Cardiac atrium fibroblast (primary cell): ENCODE data around the gene PRDM15. TPM values are rescaled to one million over a fixed set of nuclear protein-coding genes. Genes with fewer than 3 reads are reported as not detected.

Experiments
- total RNA-seq: library from RNA; depleted of rRNA; stranded (reverse); fragments of >200 nt; gene quantifications from 2 replicates; pipeline ENCODE4 v1.2.3, GENCODE V29; 2015

Gene PRDM15
- total RNA-seq: 2.3 and 3.2 TPM in 2 replicates

GRCh38 chr21:41879190-41879998 is at the start of gene PRDM15:
Gene PRDM15, minus strand, starts transcription at chr21:41879344. Its CDS starts 18,981 bp downstream, at chr21:41860363.

GRCh38 chr21:41766883-41767605 is 112.1 kb downstream of the PRDM15 start, which contains the start of gene RIPK4:
Gene RIPK4, minus strand, starts transcription at chr21:41767052. Its CDS starts 11 bp downstream, at chr21:41767041.

Other genes with a start within 250 kb of the PRDM15 start
- gene RIPK4, start 112.3 kb downstream of the PRDM15 start, total RNA-seq: 5.1 and 12.3 TPM in 2 replicates
- gene C2CD2, start 74.7 kb upstream of the PRDM15 start, total RNA-seq: 10.5 and 16.0 TPM in 2 replicates
- gene ZBTB21, start 131.0 kb upstream of the PRDM15 start, total RNA-seq: 4.0 and 5.3 TPM in 2 replicates
- gene UMODL1, start 192.0 kb upstream of the PRDM15 start, total RNA-seq: not detected in 2 replicates